HepG2 (cell line): ENCODE data around the gene CHST11. TPM values are rescaled to one million over a fixed set of nuclear protein-coding genes. Genes with fewer than 3 reads are reported as not detected.

ENCODE experiments used
- ATAC-seq: fragments of 200-7000 bp; cut with Tn5 transposase; 3 replicates; pipeline ENCODE4 v1.9.1; 2020; ENCODE audit warnings: mild to moderate bottlenecking, moderate library complexity
- BruUV-seq: library from RNA; stranded (reverse); fragments of 400-500 nt; replicated peaks from 2 replicates; lab custom pipeline; 2021; lab: Mats Ljungman, UMichigan
- CTCF ChIA-PET: fragments of 300-600 bp; formaldehyde crosslinking; extraction: SDS; loops from one replicate; lab custom pipeline; 2021; ENCODE audit warnings: low total read pairs, inconsistent platforms, low intra/inter-chr PET ratio; lab: Yijun Ruan, JAX
- POLR2A ChIA-PET: fragments of 350-600 bp; sonication (Branson Sonifier 250); formaldehyde crosslinking; loops from one replicate; lab custom pipeline; 2020; ENCODE audit warnings: antibody characterized with exemption, inconsistent platforms; lab: Yijun Ruan, JAX
- DNase-seq: peaks from one replicate; pipeline ENCODE4 v3.0.0-alpha.2; 2015; ENCODE audit warnings: low spot score
- FAIRE-seq: peaks from 3 replicates; lab custom pipeline; 2011; peaks lifted over from hg19 to GRCh38; lab: Jason Lieb, UNC
- H2AFZ ChIP-seq: one replicate; pipeline ENCODE4 v1.6.1; 2011; ENCODE audit warnings: low read length, inconsistent platforms
- H3K27ac ChIP-seq: fragments of 300-600 bp; 3 replicates; pipeline ENCODE4 v1.8.0; 2011; ENCODE audit warnings: mixed run types, mild to moderate bottlenecking, mixed read lengths, low read length, inconsistent platforms; ENCODE audit not compliant: insufficient read depth; ENCODE audit errors: extremely low read length
- H3K27me3 ChIP-seq, 2 experiments: fragments of 200-600 bp in 1 of 2; 2 replicates in 1 of 2; 3 replicates in 1 of 2; pipeline versions ENCODE4 v1.6.0 to v1.8.0; 2011; ENCODE audit warnings: low read length in 2 of 2, mild to moderate bottlenecking in 2 of 2, moderate library complexity in 2 of 2, inconsistent platforms in 1 of 2; ENCODE audit not compliant: insufficient read depth in 2 of 2, control insufficient read depth in 1 of 2
- H3K36me3 ChIP-seq, 2 experiments: fragments of 200-600 bp in 1 of 2; replicated peaks in 1 of 2; 2 replicates in 1 of 2; 3 replicates in 1 of 2; pipeline versions ENCODE4 v1.5.1 to v1.8.0; 2011; ENCODE audit warnings: low read length in 2 of 2, inconsistent platforms in 1 of 2; ENCODE audit not compliant: insufficient read depth in 2 of 2, control insufficient read depth in 1 of 2
- H3K4me1 ChIP-seq: 2 replicates; pipeline ENCODE4 v1.5.1; 2012; ENCODE audit warnings: low read length, inconsistent platforms; ENCODE audit not compliant: insufficient read depth
- H3K4me2 ChIP-seq: 2 replicates; pipeline ENCODE4 v1.6.0; 2011; ENCODE audit warnings: low read depth, low read length, inconsistent platforms
- H3K4me3 ChIP-seq, 3 experiments: fragments of 200-600 bp in 1 of 3; sonication (generic), shearing (Covaris generic) in 1 of 3; replicated peaks in 1 of 3; 2 replicates each; pipeline ENCODE4 v1.5.1; 2011 to 2016; ENCODE audit warnings: low read length in 3 of 3, inconsistent platforms in 2 of 3, low read depth in 2 of 3, mild to moderate bottlenecking in 2 of 3, control low read depth in 1 of 3, mixed read lengths in 1 of 3; ENCODE audit not compliant: insufficient read depth in 1 of 3
- H3K79me2 ChIP-seq: one replicate; pipeline ENCODE4 v1.6.1; 2011; ENCODE audit warnings: low read length, inconsistent platforms; ENCODE audit not compliant: insufficient read depth
- H3K9ac ChIP-seq: 2 replicates; pipeline ENCODE4 v1.6.0; 2011; ENCODE audit warnings: mild to moderate bottlenecking, low read depth, low read length, inconsistent platforms; ENCODE audit not compliant: insufficient read depth
- H3K9me3 ChIP-seq: 2 replicates; pipeline ENCODE4 v1.5.1; 2012; ENCODE audit warnings: mild to moderate bottlenecking, low read length
- H4K20me1 ChIP-seq: 2 replicates; pipeline ENCODE4 v1.6.0; 2011; ENCODE audit warnings: inconsistent platforms, mild to moderate bottlenecking, low read length, moderate library complexity; ENCODE audit not compliant: insufficient read depth
- BHLHE40 ChIP-seq: IDR thresholded peaks from 2 replicates; pipeline ENCODE4 v1.6.1; 2011; ENCODE audit warnings: low read length, improper control_type of control experiment
- CEBPB ChIP-seq: IDR thresholded peaks from 2 replicates; pipeline ENCODE4 v1.6.1; 2011; ENCODE audit warnings: low read depth, low read length, improper control_type of control experiment, borderline replicate concordance
- GTF2F1 ChIP-seq: fragments of 150-350 bp; IDR thresholded peaks from 2 replicates; pipeline ENCODE4 v1.6.1; 2014; ENCODE audit warnings: low read length
- REPIN1 ChIP-seq: sonication (generic); formaldehyde crosslinking; IDR thresholded peaks from 2 replicates; pipeline ENCODE4 v1.8.0; 2022; ENCODE audit warnings: missing genetic modification reagents, low read depth, mild to moderate bottlenecking, borderline replicate concordance
- ZFP1 ChIP-seq: IDR thresholded peaks from 2 replicates; pipeline ENCODE4 v1.6.1; 2016
- ZNF264 ChIP-seq: sonication (generic); formaldehyde crosslinking; IDR thresholded peaks from 2 replicates; pipeline ENCODE4 v1.4.0; 2020; ENCODE audit warnings: missing genetic modification reagents
- WGBS: methylation state at CpG from one replicate; pipeline ENCODE4 v1.1.6; 2017; ENCODE audit warnings: low lambda C conversion rate; 5-methylcytosine and 5-hydroxymethylcytosine counted together
- in situ Hi-C: cut with HindIII; loops from 2 replicates; pipeline ENCODE4 v1.10.0; 2017; ENCODE audit warnings: low pct_unique_long_range_greater_than_20kb; ENCODE audit not compliant: extremely low pct_ligation_motif_present
- intact Hi-C: fragments of 100-400 bp; cut with micrococcal nuclease; formaldehyde crosslinking; loops from one replicate; pipeline ENCODE4 v1.10.0; 2022; ENCODE audit not compliant: unreplicated experiment
- polyA plus RNA-seq, 8 experiments: library from polyadenylated mRNA; depleted of rRNA in 3 of 8; stranded (reverse) in 7 of 8; unstranded in 1 of 8; fragments of >200 nt; fragmentation: Illumina TruSeq in 4 of 8; extraction: Trizol in 4 of 8; gene quantifications; 2 replicates each; pipeline versions ENCODE4 v1.2.1 to v1.2.3, GENCODE V29; 2011 to 2016; ENCODE audit warnings: low read depth in 4 of 8, missing spikeins in 1 of 8, mixed read lengths in 1 of 8; ENCODE audit not compliant: insufficient read depth in 1 of 8
- total RNA-seq, 5 experiments: library from RNA; depleted of rRNA; stranded (reverse); fragments of >200 nt; fragmentation: Illumina TruSeq; extraction: Trizol; gene quantifications; 2 replicates each; pipeline ENCODE4 v1.2.3, GENCODE V29; 2016; ENCODE audit warnings: low read depth in 1 of 5
- TF ChIP-seq, protein P1 (sequence below): sonication (generic); formaldehyde crosslinking; IDR thresholded peaks from 2 replicates; pipeline ENCODE4 v1.9.0; 2021; ENCODE audit warnings: missing genetic modification reagents, borderline replicate concordance
- TF ChIP-seq, protein P2 (sequence below): IDR thresholded peaks from 2 replicates; pipeline ENCODE4 v1.6.1; 2016; ENCODE audit warnings: mild to moderate bottlenecking, missing biosample characterization, missing genetic modification reagents

CHST11 gene
- total and polyA plus RNA-seq, 2 of the 13 experiments (the other 11 are each of a cell fraction or from before 2014, with no cell fraction given) = 0.15 TPM; not detected in 1

DNA sequence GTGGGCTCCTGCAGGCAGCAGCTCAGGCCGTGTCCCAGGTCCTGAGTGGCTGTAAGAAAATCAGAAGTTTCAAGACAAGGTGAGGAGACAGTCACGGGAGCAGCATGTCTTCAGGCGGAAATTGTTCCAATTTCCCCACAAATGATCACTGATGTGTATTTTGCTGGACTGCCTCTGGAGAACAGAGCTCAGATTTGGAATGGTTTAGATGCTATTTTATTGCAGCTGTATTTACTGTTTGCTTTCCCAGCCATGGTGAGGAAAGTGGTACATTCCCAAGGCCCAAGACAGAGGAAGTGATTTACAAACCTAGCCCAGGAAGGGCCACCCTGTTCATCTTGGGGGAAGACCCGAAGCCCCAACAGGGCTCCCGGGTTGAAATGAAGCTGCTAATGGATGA is 195.6 kb downstream of the CHST11 start (continued):
- TF ChIP-seq, protein P1, sequence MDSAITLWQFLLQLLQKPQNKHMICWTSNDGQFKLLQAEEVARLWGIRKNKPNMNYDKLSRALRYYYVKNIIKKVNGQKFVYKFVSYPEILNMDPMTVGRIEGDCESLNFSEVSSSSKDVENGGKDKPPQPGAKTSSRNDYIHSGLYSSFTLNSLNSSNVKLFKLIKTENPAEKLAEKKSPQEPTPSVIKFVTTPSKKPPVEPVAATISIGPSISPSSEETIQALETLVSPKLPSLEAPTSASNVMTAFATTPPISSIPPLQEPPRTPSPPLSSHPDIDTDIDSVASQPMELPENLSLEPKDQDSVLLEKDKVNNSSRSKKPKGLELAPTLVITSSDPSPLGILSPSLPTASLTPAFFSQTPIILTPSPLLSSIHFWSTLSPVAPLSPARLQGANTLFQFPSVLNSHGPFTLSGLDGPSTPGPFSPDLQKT (CRISPR knock-in tag) = no peak
- no peak for TF ChIP-seq GTF2F1
- TF ChIP-seq ZNF264 (CRISPR knock-in tag) = no peak
- no peak for TF ChIP-seq ZFP1 (CRISPR knock-in tag)

DNA sequence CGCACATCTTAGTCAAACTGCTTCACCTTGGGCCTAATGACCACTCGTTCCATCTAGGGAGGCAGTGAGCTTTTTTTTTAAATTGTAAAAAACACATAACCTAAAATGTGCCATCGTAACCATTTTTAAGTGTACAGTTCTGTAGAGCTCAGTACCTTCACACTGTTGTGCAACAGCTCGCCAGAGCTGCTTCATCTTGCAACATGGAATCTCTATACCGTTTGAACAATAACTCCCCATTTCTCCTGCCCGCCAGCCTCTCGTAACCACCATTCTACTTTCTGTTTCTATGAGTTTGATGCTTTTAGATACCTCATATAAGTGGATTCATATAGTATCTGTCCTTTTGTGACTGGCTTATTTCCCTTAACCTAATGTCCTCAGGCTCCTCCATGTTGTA is 196.2 kb downstream of the CHST11 start:
- Histone ChIP-seq H3K9ac (no peak overlapping the region), H3K4me2 (no peak overlapping the region), H3K4me3 (no peak overlapping the region), H3K79me2 (no peaks in the 10 kb centered on the region), H3K27ac (no peak overlapping the region), H3K9me3 (no peaks in the 10 kb centered on the region), H2AFZ (no peak overlapping the region), H3K36me3 (no peaks in the 10 kb centered on the region), H3K4me1 (no peaks in the 10 kb centered on the region), H4K20me1 (no peaks in the 10 kb centered on the region), H3K27me3 (peaks cover 2 to 38% of the 10 kb centered on the region in 2 experiments; a peak in 4 of 5 replicates)
- 40% methylated on average over 7 of the region's 7 CpGs for WGBS
- FAIRE-seq (no peak), ATAC-seq (no peak), DNase-seq (no peak)
- in situ Hi-C loops (no loop called here), intact Hi-C loops (no loop called here)
- TF ChIP-seq, protein P2, sequence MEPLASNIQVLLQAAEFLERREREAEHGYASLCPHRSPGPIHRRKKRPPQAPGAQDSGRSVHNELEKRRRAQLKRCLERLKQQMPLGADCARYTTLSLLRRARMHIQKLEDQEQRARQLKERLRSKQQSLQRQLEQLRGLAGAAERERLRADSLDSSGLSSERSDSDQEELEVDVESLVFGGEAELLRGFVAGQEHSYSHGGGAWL (CRISPR knock-in tag) = no peak
- TF ChIP-seq BHLHE40 (no peak), CEBPB (peak; percentile 14; the same call in 1 of the 2 replicates), REPIN1 (CRISPR knock-in tag) (no peak)
- POLR2A ChIA-PET = no interaction called here
- BruUV-seq = no TSS peak
- CTCF ChIA-PET = no interaction called here
